Heart left ventricle (tissue), 16 donors: ENCODE data around the gene CDH2. TPM values are rescaled to one million over a fixed set of nuclear protein-coding genes. Genes with fewer than 3 reads are reported as not detected.
A peak's percentile ranks its signal among the peaks of the same experiment; 100 is the strongest.

Experiments used
- ATAC-seq, 4 donors: fragments of 200-7000 bp; cut with Tn5 transposase; one replicate each; pipeline ENCODE4 v1.9.1; 2020 to 2022; ENCODE audit warnings: moderate library complexity in 4 of 4, mild to moderate bottlenecking in 3 of 4, moderate number of reproducible peaks in 1 of 4
- DNase-seq, 5 donors: peaks; one replicate each; pipeline ENCODE4 v3.0.0-alpha.2; 2020
- H3K27ac ChIP-seq, 12 donors: fragments of 200-600 bp; sonication (generic) in 4 of 12; one replicate each; pipeline versions ENCODE4 v1.5.0 to v1.8.0; 2016 to 2022; ENCODE audit warnings: mild to moderate bottlenecking in 2 of 12
- H3K27me3 ChIP-seq, 9 donors: fragments of 200-600 bp; sonication (generic) in 2 of 9; one replicate each; pipeline versions ENCODE4 v1.5.1 to v1.8.0; 2016 to 2022; ENCODE audit warnings: mild to moderate bottlenecking in 3 of 9
- H3K36me3 ChIP-seq, 9 donors: fragments of 200-600 bp; sonication (generic) in 2 of 9; one replicate each; pipeline versions ENCODE4 v1.5.0 to v1.8.0; 2018 to 2022; ENCODE audit warnings: mild to moderate bottlenecking in 2 of 9
- H3K4me1 ChIP-seq, 12 donors: fragments of 200-600 bp; sonication (generic) in 4 of 12; one replicate each; pipeline versions ENCODE4 v1.5.0 to v1.8.0; 2016 to 2022; ENCODE audit warnings: mild to moderate bottlenecking in 3 of 12
- H3K4me3 ChIP-seq, 12 donors: fragments of 200-600 bp; sonication (generic) in 4 of 12; one replicate each; pipeline versions ENCODE4 v1.5.0 to v1.8.0; 2017 to 2022; ENCODE audit warnings: mild to moderate bottlenecking in 9 of 12, moderate library complexity in 4 of 12
- H3K9me3 ChIP-seq, 12 donors: fragments of 200-600 bp; sonication (generic) in 4 of 12; one replicate each; pipeline versions ENCODE4 v1.5.0 to v1.8.0; 2016 to 2022; ENCODE audit warnings: mild to moderate bottlenecking in 1 of 12
- CTCF ChIP-seq, 12 donors: fragments of 200-600 bp; sonication (generic) in 4 of 12; IDR thresholded peaks; one replicate each; pipeline versions ENCODE4 v1.5.0 to v1.8.0; 2018 to 2022; ENCODE audit warnings: antibody characterized with exemption in 12 of 12, mild to moderate bottlenecking in 5 of 12
- POLR2A ChIP-seq, 2 donors: fragments of 450-650 bp; IDR thresholded peaks; one replicate each; pipeline ENCODE4 v1.6.1; 2017; ENCODE audit warnings: antibody characterized with exemption in 2 of 2, mild to moderate bottlenecking in 2 of 2, moderate library complexity in 2 of 2
- WGBS, 4 donors: extraction: QIAGEN DNeasy Blood & Tissue Kit in 2 of 4; methylation state at CpG; one replicate each; pipeline versions ENCODE4 v1.1.5 to v1.1.7; 2013 to 2018; 5-methylcytosine and 5-hydroxymethylcytosine counted together
- intact Hi-C, 10 donors: fragments of 100-400 bp; cut with DNase I; formaldehyde crosslinking; loops; one replicate each; pipeline versions ENCODE4 v1.11.1 to v1.14.2; 2022
- polyA plus RNA-seq, 2 donors: library from polyadenylated mRNA; stranded (reverse); fragments of 200-250 nt; gene quantifications; one replicate each; pipeline ENCODE4 v1.2.3, GENCODE V29; 2013
- total RNA-seq, 9 donors: library from RNA; depleted of rRNA in 2 of 9; stranded (reverse); fragments of >200 nt in 2 of 9; fragmentation: NEBNext Ultra II Directional in 3 of 9; extraction: Animal tissue kit (Norgen Biotek cat#: 25700) in 3 of 9; gene quantifications; one replicate each; pipeline versions ENCODE4 v1.1.0 to v1.2.4, GENCODE V29; 2016 to 2023
- donor health status: ischemic (EF 13 %, LVEDD 7.1; RV severe dilation, severe dysfunction).
- donor health status: healthy with polysubstance abuse.
- donor health status: DM: no; HTN: yes; CAD: no.
- donor health status: DM: no; HTN: no; CAD: no.
- donor health status: ischemic (EF 25% LVEDD 6.9; RV normal size, moderate dysfunction).
- donor health status: ischemic (EF 25% LVEDD 5.7; RV mildly dilated, moderate dysfunction).
- donor health status: healthy.
- donor health status: DM: yes; HTN: yes; CAD: no.
- donor health status: ischemic (EF 35%, LVEDD 5.7; RV mildly dilated, moderate dysfunction).
- donor health status: nonischemic (EF 11% LVEDD 7.7; RV severe dilation, severe dysfunction).
- donor health status: DM: yes; HTN: yes; CAD: no.
- donor health status: PGD.
- donor health status: ischemic (EF 29% LVEDD 5.4; RV normal size, mild dysfunction).
- donor health status: nonischemic (EF 23%, LVEDD 6.1; RV moderate dilation, normal function).

Gene CDH2
- total and polyA plus RNA-seq, 11 donors, result 62.5 to 594 (median 386) TPM

DNA sequence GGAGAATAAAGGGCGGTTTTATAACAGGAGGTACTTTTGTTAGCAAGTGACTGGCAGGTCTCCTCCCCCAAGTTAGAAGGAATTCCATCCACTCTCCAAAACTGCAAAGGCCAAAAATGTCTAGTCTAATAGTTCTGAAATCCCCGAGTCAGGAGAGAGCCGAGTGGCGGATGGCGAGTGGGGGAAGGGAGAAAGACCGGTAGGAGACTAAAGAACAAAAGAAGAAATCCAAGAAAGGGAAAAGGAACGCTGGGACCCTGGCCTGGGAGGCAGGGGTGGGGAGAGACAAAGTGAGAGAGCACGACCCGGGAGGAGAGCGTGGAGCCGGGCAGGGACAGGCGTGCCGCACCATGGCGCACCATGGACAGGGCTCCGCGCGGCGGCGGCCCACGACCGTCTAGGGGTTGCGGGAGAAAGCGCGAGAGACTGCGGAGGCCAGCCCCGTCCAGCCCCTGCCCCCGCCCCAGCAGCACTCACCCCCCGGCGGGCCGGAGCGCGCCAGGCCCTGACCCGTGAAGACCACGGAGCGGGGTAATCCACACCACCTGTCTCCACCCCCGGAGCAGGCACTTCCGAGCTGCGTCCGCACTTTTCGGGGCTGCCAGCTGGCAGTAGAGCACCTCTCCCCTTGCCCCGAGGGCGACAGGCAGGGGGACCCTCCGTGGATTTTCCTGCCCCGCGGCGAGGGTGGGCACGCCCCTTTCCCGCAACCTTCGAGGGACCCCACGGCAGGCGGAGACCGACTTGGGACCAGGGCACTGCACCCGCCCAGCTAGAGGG is 1.6 kb downstream of the CDH2 start:
- TF ChIP-seq POLR2A (IDR thresholded peaks at IDR 0.05) (no peak), CTCF (IDR thresholded peaks at IDR 0.05) (no peak)
- WGBS, 4 donors, result 1 to 3% (median 2%) methylated on average over 22 to 53 of the region's 53 CpGs
- Histone ChIP-seq H3K27me3 (peaks cover 0 to 61% (median 13%) of the 10 kb centered on the region in 9 donors), H3K9me3 (no peaks in the 10 kb centered on the region), H3K36me3 (no peaks in the 10 kb centered on the region), H3K4me3 (peak overlapping the region; percentile 65 to 91 (median 75)), H3K4me1 (peaks cover 0 to 11% (median under 1%) of the 10 kb centered on the region in 12 donors), H3K27ac (peak overlapping the region; percentile 75 to 97 (median 88))
- intact Hi-C loops, result loop anchor here in 6 of 10 donors (5.0 to 10.0 kb wide), 8 partner anchors 53 to 313 kb away; no protein-coding TSS in a partner anchor
- DNase-seq (peak; percentile 33 to 76 (median 61)), ATAC-seq (peak; percentile 48 to 64 (median 59))

GRCh38 chr18:28174181-28174905 is 2.6 kb downstream of the CDH2 start:
- DNase-seq (no peak), ATAC-seq (peak; percentile 25 to 62 (median 44))
- H3K9me3 ChIP-seq, result no peaks in the 10 kb centered on the region
- peaks cover 0 to 61% (median 13%) of the 10 kb centered on the region in 9 donors for H3K27me3 ChIP-seq
- H3K4me1 ChIP-seq, result peaks cover 0 to 11% (median 0%) of the 10 kb centered on the region in 12 donors
- H3K27ac ChIP-seq, result peak overlapping the region; percentile 75 to 97 (median 88)
- 38 to 46% (median 42%) methylated on average over 8 of the region's 8 CpGs for WGBS, 4 donors
- intact Hi-C loops, result loop anchor here in 5 of 10 donors (1.0 to 10.0 kb wide), 5 partner anchors 52 to 180 kb away; no protein-coding TSS in a partner anchor
- no peaks in the 10 kb centered on the region for H3K36me3 ChIP-seq
- peak overlapping the region; percentile 25 to 91 (median 74) for H3K4me3 ChIP-seq
- TF ChIP-seq CTCF (IDR thresholded peaks at IDR 0.05) (no peak), POLR2A (IDR thresholded peaks at IDR 0.05) (no peak)

DNA sequence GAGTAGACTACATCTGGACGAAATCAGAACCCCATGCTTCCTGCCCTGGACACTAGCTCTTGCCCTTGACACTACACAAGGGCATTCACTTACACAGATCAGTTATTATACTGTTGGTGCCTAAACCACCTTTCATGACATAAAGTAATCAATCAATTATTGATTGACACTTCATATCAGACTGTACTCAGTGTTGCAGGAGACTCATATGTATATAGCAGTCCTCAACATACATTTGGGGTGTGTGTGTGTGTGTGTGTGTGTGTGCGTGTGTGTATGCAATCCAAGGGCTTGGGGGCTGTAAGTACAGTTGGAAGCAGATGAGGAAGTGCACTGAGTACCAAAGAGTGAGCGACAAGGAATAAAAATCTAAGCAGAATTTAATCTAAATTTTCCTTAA is 5.1 kb downstream of the CDH2 start:
- no peak for DNase-seq
- Histone ChIP-seq H3K4me1 (peaks cover 0 to 11% (median 0%) of the 10 kb centered on the region in 12 donors), H3K4me3 (peak overlapping the region in 10 of 12 donors; percentile 1 to 91 (median 74)), H3K27ac (peak overlapping the region; percentile 75 to 97 (median 88)), H3K27me3 (peaks cover 0 to 40% (median 13%) of the 10 kb centered on the region in 9 donors), H3K9me3 (no peaks in the 10 kb centered on the region), H3K36me3 (no peaks in the 10 kb centered on the region)
- 35 to 46% (median 38%) methylated on average over 3 of the region's 3 CpGs for WGBS, 4 donors
- TF ChIP-seq CTCF (IDR thresholded peaks at IDR 0.05), result no peak
- TF ChIP-seq POLR2A (IDR thresholded peaks at IDR 0.05), result no peak
- peak in 2 of 4 donors; percentile 8 to 21 for ATAC-seq
- intact Hi-C loops, result loop anchor here in 4 of 10 donors (5.0 to 10.0 kb wide), 4 partner anchors 50 to 177 kb away; no protein-coding TSS in a partner anchor
